ENCODE measurements around the gene RHBDD2. TPM values are rescaled to one million over a fixed set of nuclear protein-coding genes. Genes with fewer than 3 reads are reported as not detected.

The RHBDD2 gene
- total and polyA plus RNA-seq, 9 of the 15 experiments (the other 6 are each of a cell fraction or from before 2014, with no cell fraction given) = 3.3 to 36.7 (median 17.9) TPM

DNA sequence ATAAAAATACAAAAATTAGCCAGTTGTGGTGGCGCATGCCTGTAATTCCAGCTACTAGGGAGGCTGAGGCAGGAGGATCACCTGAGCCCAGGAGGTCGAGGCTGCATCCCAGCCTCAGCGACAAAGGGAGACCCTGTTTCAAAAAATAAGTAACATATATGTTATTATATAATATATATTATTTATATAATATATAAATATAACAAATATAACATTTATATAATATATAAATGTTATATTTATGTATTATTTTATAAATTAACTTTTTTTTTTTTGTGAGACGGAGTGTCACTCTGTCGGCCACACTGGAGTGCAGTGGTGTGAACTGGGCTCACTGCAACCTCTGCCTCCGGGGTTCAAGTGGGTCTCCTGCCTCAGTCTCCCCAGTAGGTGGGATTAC lies 34.6 kb downstream of the RHBDD2 start:
- POLR2A ChIA-PET = interaction anchor here (1.6 to 2.1 kb wide), 3 partner anchors 12 to 25 kb away, joined by 6 to 8 read pairs (median 6); no protein-coding TSS in a partner anchor
- H3K4me1 ChIP-seq (replicated peaks in 1 of 2; ENCODE audit: control insufficient read depth in 2 of 2, insufficient read depth in 2 of 2, low read length in 2 of 2) = peaks cover 16 to 22% of the 10 kb centered on the region in 2 experiments; a peak in 4 of 5 replicates
- peaks cover 3% of the 10 kb centered on the region for H3K9me1 ChIP-seq (ENCODE audit: control insufficient read depth, insufficient read depth, low read length)
- H3K4me2 ChIP-seq (ENCODE audit: insufficient read depth, low read length) = no peak overlapping the region
- in situ Hi-C loops (cut with MboI) = no loop called here
- no peak overlapping the region for H3K9ac ChIP-seq (ENCODE audit: insufficient read depth in 1 of 2, low read depth in 2 of 2, low read length in 2 of 2)
- CTCF ChIA-PET (ENCODE audit: low intra/inter-chr PET ratio) = interaction anchor here (0.6 kb wide), 1 partner anchor 1199 kb away, joined by 3 read pairs; no protein-coding TSS in a partner anchor
- ATAC-seq (no peak), FAIRE-seq (no peak), DNase-seq (ENCODE audit: extremely low read depth in 1 of 4, low spot score in 3 of 4) (no peak)
- intact Hi-C loops (cut with micrococcal nuclease) = no loop called here
- H3K27ac ChIP-seq (ENCODE audit: extremely low read depth, low read depth, low read length) = no peak overlapping the region
- peaks cover 40% of the 10 kb centered on the region for H3K79me2 ChIP-seq (ENCODE audit: control insufficient read depth, insufficient read depth, low read length)
- no peaks in the 10 kb centered on the region for H4K20me1 ChIP-seq (replicated peaks; ENCODE audit: control insufficient read depth, insufficient read depth, low read length)
- H2AFZ ChIP-seq (ENCODE audit: low read depth, low read length) = no peak overlapping the region
- TF ChIP-seq HNRNPH1 (optimal IDR thresholded peaks at IDR 0.05; ENCODE audit: low read depth, low read length) (no peak), ILF3 (IDR thresholded peaks at IDR 0.05; ENCODE audit: borderline replicate concordance) (no peak), KLF1 (tag; IDR thresholded peaks at IDR 0.05) (no peak), CCNT2 (IDR thresholded peaks at IDR 0.05; ENCODE audit: borderline replicate concordance, extremely low read depth, insufficient read length, low read depth, low read length) (no peak), KDM4B (IDR thresholded peaks at IDR 0.05; ENCODE audit: borderline replicate concordance in 2 of 2, low read depth in 1 of 2) (no peak), KAT2B (IDR thresholded peaks at IDR 0.05; ENCODE audit: low read depth, low read length) (no peak)
- TF ChIP-seq, protein P1, sequence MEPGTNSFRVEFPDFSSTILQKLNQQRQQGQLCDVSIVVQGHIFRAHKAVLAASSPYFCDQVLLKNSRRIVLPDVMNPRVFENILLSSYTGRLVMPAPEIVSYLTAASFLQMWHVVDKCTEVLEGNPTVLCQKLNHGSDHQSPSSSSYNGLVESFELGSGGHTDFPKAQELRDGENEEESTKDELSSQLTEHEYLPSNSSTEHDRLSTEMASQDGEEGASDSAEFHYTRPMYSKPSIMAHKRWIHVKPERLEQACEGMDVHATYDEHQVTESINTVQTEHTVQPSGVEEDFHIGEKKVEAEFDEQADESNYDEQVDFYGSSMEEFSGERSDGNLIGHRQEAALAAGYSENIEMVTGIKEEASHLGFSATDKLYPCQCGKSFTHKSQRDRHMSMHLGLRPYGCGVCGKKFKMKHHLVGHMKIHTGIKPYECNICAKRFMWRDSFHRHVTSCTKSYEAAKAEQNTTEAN (CRISPR knock-in tag; IDR thresholded peaks at IDR 0.05) = no peak
- peaks cover 3% of the 10 kb centered on the region; the same call in 1 of the 3 replicates for H3K36me3 ChIP-seq (ENCODE audit: control insufficient read depth, insufficient read depth, low read length)
- H3K27me3 ChIP-seq (ENCODE audit: control insufficient read depth in 2 of 2, insufficient read depth in 2 of 2, low read length in 2 of 2) = no peaks in the 10 kb centered on the region
- 93% methylated on average over 6 of the region's 6 CpGs for WGBS (ENCODE audit: insufficient coverage, low coverage, missing lambda C conversion rate)
- BruUV-seq (replicated peaks) = no TSS peak
- H3K9me3 ChIP-seq (replicated peaks; ENCODE audit: control insufficient read depth, insufficient read depth, low read depth, low read length) = no peaks in the 10 kb centered on the region
- H3K4me3 ChIP-seq = no peak overlapping the region

All from K562 (cell line).